Inferior parietal cortex (tissue), 1 donor: Measurements from ENCODE around the gene BEND6.
"Not testable (repeated sequence)": the region's sequence is repeated elsewhere in the genome, so short reads cannot be mapped to it uniquely, and the experiment has no call there.

ENCODE experiments used
- DNase-seq: peaks from one replicate; pipeline ENCODE4 v3.0.0-alpha.2; 2016; ENCODE audit errors: extremely low spot score

Gene BEND6

GRCh38 chr6:57033228-57033627 lies 78.3 kb downstream of the BEND6 start:
- no peak for DNase-seq

- no peak for DNase-seq
These were observed 80.6 kb downstream of the BEND6 start for GRCh38 chr6:57035549-57035948.

GRCh38 chr6:57038906-57039305 lies 84.0 kb downstream of the BEND6 start:
- DNase-seq = no peak

- no peak for DNase-seq
These were observed 85.1 kb downstream of the BEND6 start for GRCh38 chr6:57040011-57040410.

- not testable (repeated sequence) for DNase-seq
These were observed 89.2 kb downstream of the BEND6 start for GRCh38 chr6:57044061-57044460.

- DNase-seq = no peak
These were observed 89.7 kb downstream of the BEND6 start for GRCh38 chr6:57044568-57044967.

GRCh38 chr6:57046332-57047256 lies 91.7 kb downstream of the BEND6 start, which contains the start of gene KIAA1586:
Gene KIAA1586 (plus strand): TSS chr6:57046693. CDS start chr6:57046756, 63 bp downstream.
- peak; percentile 92 for DNase-seq

DNA sequence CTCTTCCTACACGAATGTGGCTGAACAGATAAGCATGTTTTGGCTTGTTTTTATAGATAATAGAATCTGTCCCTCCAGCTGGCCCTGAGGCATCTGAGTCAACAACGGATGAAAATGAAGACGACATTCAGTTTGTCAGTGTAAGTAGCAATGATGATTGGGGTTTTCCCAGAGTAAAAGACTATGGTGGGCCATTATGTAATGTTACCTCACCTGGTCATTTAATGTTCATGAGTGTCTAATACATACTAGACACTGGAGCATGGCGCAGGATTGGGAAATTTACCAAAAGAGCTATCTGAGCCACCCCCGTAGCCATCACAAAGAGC lies 92.3 kb downstream of the BEND6 start:
- DNase-seq = not testable (repeated sequence)

DNA sequence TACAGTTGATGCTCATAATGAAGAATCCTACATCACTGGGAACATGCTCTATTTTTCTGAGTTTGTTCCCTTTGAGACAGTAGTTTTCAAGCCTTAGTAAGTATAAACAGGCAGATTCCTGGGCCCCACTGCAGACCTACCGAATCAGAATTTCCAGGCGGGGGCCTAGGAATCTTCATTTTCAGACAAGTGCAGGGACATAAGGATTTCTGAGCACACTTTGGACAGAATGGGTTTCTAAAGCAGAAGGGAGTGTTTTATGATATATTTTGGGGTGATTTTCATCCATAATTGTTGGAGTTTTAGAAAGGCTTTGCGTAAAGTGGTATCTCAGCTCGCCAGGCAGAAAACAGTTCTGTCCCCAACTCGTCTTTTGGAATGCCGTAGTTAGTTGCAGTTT lies 93.0 kb downstream of the BEND6 start:
- DNase-seq = not testable (repeated sequence)

- DNase-seq = no peak
These were observed 93.7 kb downstream of the BEND6 start for GRCh38 chr6:57048577-57048976.

- DNase-seq = no peak
These were observed 108.9 kb downstream of the BEND6 start for GRCh38 chr6:57063847-57064246.

GRCh38 chr6:57064809-57065208 lies 109.9 kb downstream of the BEND6 start:
- no peak for DNase-seq

- DNase-seq = no peak
These were observed 113.2 kb downstream of the BEND6 start for GRCh38 chr6:57068061-57068460.

- no peak for DNase-seq
These were observed 114.3 kb downstream of the BEND6 start for GRCh38 chr6:57069228-57069627.

DNA sequence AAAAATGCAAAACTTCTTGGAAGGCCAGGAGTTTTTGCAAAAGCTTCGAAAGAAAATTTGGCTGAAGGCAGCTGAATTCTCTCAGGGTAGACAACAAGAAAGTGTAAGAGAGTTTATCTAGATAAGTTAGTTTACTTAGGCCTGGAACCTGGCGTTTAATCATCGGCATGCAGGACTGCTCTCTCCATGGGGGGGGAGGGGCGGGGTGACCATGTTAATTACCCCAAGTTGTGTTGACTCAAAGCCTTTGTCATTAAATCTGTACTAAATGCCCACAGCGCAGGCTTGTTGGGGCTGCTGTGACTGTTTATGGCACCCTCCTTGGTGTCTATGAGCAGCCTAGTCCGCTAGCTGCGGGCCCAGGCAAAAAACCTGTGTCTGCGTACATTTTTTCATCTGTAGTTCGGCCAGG lies 115.0 kb downstream of the BEND6 start:
- DNase-seq = no peak

DNA sequence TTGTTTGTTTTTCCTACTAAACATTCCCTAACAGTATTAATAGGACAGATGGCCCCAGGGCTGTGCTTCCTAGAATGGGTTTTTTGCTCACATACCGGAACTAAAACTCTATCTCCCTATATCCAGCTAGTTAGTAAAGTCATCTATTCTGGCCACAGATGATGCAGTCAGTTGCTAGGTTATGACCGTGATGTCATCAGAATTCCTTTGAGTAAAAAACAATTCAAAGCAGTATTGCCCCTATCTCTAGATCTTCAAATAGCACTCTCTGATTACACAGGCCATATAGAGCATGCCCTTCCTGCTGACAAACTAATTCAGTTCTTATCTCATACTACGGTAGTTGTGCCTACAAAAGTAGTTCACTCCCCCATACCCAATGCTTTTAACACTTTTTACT lies 117.2 kb downstream of the BEND6 start:
- DNase-seq = no peak

DNA sequence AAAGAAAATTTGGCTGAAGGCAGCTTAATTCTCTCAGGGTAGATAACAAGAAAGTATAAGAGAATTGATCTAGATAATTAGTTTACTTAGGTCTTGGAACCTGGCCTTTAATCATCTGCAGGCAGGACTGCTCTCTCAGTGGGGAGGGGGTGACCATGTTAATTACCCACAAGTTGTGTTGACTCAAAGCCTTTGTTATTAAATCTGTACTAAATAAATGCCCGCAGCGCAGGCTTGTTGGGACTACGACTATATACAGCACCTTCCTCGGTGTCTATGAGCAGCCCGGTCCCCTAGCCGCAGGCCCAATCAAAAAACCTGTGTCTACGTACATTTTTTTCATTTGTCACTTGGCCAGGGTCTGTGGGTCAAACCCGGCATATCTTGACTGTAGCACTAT lies 119.5 kb downstream of the BEND6 start:
- DNase-seq = no peak

DNA sequence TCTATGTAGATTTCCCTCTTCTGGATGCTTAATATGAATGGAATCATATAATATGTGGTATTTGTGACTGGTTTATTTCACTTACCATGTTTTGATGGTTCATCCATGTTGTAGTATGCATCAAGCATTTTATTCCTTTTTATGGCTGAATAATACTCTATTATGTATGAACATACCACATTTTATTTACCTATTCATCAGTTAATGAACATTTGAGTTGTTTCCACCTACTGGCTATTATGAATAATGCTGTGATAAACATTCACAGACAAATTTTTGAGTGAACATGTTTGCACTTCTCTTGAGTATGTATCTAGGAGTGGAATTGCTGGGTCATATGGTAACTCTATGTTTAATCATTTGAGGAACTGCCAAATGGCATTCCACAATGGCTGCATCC lies 120.2 kb downstream of the BEND6 start:
- DNase-seq = no peak
